Kidney tubule cell (primary cell): ENCODE measurements around the gene AMER1.
A peak's percentile ranks its signal among the peaks of the same experiment; 100 is the strongest.
"Not testable (repeated sequence)": the region's sequence is repeated elsewhere in the genome, so short reads cannot be mapped to it uniquely, and the experiment has no call there.

ENCODE experiments used
- DNase-seq: peaks from one replicate; pipeline ENCODE4 v3.0.0-alpha.2; 2018; ENCODE audit warnings: low spot score

Gene AMER1

GRCh38 chrX:64205441-64205734, at the start of gene AMER1:
TSS of gene AMER1 (minus strand) at chrX:64205708. CDS start at chrX:64193286, 12,422 bp downstream.
- no peak for DNase-seq

DNA sequence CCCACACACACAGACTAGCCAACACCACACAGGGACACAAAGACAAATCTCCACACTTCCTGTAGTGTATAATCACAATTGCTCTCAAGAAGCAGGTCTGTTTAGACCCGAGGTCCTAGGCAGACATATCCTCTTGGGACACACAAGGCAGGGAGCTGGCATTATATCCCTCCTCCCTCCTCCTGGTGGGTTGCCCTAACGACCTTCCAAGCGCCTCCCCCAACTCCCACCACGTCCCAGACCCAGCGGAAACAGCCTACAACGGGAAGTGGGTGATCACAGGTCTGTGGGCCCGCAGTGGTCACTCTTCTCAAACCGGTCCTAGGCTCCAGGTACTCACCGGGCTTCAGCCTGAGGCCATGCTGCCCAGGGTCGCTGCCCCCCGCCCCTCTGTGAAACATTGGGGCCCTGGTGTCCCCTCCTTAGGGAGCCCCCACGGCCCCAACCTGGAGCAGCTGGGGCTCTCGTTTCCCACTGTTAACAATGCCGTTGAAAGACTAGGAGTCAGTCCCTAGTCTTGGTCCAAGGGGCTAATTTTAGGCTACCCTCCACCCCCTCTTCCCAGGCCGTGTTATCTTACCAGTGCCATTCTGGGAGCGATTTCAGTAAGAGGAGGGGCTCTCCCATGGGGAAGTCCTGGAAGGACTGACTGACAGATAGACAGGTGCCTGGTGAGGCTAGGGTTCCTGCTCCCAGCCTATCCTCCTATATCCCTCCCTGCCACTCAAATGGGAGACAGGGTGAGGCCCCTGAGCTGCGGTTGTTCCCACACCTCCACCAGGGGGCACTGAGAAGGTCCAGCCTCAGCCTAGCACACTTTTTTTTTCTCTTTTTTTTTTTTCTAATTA, 24.8 kb upstream of the AMER1 start, which contains the start of gene ASB12:
TSS of gene ASB12 (minus strand) at position 485 of the 848 bp plus-strand sequence. CDS start 4,957 bp downstream, outside the sequence.
- DNase-seq, result no peak

- DNase-seq, result peak; percentile 4
Measured at GRCh38 chrX:64229154-64229553, 23.6 kb upstream of the AMER1 start.

- DNase-seq, result no peak
Measured at GRCh38 chrX:64218023-64218422, 12.5 kb upstream of the AMER1 start.

GRCh38 chrX:64213989-64214388, 8.5 kb upstream of the AMER1 start:
- not testable (repeated sequence) for DNase-seq

DNA sequence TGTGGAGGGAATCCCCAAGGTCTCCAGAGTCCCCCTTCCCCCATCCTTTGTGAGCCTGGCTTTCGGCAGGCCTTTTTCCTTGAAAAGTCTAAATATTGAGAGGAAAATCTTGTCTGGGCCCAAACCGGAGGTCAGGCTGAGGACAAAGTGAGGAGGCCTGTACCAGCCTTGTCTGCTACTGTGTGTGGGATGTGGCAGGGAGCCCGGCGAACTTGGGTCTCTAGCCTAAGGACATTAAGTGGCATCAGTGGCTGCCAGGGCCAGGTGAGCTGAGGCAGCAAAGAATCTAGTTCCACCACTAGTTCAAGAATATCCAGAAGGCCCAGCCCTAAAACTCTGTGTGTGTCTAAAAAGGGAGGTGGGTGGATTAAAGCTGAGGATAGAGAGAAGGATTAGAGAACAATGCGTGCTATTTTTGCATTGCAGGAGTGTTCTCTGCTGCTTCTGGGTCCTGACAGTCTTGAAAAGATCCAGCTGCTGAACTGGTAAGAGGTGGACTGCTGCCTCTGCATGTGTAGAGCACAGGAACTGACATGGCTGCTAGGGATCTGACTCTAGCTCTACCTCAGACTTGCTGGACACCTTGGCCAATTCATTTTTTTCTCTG, 1.2 kb upstream of the AMER1 start:
- peak; percentile 1 for DNase-seq

GRCh38 chrX:64205735-64206501, 410 bp upstream of the AMER1 start:
- DNase-seq, result peak; percentile 92

- DNase-seq, result peak; percentile 9
Measured at GRCh38 chrX:64204701-64205440, 637 bp downstream of the AMER1 start.

GRCh38 chrX:64204252-64204651, 1.3 kb downstream of the AMER1 start:
- peak; percentile 12 for DNase-seq

GRCh38 chrX:64202808-64203325, 2.6 kb downstream of the AMER1 start:
- DNase-seq, result peak; percentile 13

GRCh38 chrX:64198036-64198435, 7.5 kb downstream of the AMER1 start:
- DNase-seq, result no peak

GRCh38 chrX:64196606-64197005, 8.9 kb downstream of the AMER1 start:
- DNase-seq, result no peak

DNA sequence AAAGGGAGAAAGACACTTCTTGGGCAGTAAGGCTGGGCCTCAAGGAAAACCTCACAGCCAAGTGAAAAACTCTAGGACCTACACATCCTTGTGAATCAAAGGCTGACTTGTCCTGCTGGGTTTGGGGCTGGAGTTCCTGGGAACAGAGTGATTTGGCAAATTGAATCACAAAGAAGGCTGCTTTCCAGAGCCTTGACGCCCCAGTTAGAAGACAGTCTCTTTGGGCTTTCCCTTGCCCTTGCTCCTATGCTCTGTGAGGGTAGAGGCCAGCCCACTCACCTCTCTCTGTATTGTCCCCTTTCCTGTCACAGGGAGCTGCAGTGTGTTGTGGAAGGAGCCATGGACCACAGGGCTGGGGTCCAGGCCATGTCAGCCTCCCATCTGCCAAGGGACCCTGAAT, 9.6 kb downstream of the AMER1 start:
- DNase-seq, result no peak

- DNase-seq, result no peak
Measured at GRCh38 chrX:64192673-64193072, 12.8 kb downstream of the AMER1 start.

DNA sequence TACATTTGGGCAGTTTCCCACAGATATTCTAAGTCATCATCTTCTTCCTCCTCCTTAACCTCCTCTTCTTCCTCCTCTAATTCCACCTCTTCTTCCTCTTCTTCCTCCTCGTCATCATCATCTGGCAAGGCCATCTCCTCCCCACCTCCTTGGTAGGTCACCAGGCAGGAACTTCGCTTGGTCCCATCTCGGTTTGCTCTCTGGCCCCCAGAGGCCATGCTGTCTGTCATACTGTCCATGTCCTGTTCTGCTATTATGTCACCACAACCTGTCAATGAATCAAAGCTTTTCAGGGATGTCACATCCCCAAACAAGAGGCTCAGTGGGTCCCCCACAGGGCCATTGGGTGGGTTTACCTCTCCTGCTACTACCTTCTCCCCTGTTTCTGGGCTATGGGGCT, 13.5 kb downstream of the AMER1 start:
- no peak for DNase-seq

- DNase-seq, result no peak
Measured at GRCh38 chrX:64191281-64192010, 14.1 kb downstream of the AMER1 start.

DNA sequence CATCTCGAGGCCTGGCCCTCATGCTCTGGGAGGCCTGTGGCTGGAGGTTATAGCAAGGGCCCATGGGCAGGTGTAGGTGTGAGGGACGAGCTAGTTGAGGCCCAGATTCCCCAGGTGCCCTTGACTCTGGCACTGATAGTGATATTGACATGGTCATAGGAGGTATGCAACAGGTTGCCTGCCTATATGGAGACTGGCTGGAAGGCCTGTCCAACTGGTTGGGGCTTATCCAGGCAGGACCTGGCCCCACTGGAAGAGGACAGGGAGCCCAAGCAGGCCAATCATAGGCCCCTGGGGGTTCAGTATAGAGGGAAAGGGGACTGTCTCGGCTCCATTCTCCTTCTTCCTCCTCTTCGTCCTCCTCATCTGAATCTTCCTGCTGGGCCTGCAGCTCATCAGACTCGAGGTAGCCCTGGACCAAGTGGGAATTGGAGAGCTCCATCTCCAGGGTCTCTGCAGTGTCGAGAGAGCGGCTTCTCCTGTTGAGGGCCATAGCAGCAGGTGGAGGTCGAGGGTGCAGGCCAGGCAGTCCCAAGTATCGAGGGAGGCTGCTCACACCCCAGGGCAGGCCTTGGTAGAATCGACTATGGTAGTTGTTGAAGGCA, 15.3 kb downstream of the AMER1 start:
- no peak for DNase-seq

DNA sequence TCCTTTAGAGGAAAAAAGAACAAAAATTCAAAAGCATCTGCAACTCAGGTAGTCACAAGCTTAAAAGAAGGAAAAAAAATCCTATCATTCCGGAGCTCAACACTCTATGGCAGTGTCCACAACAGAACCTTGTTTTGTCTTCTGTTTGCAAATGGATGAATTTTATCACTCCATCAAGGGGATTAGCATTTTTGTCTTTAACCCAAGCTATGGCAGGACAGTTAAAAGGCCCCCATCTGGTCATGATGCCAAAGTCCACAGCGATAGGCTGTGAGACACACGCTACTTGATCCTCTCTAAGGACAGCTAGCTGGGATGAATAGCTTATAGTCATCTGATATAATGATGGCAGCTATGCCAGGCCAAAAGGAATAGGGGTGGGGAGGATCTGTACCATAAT, 16.6 kb downstream of the AMER1 start:
- no peak for DNase-seq

DNA sequence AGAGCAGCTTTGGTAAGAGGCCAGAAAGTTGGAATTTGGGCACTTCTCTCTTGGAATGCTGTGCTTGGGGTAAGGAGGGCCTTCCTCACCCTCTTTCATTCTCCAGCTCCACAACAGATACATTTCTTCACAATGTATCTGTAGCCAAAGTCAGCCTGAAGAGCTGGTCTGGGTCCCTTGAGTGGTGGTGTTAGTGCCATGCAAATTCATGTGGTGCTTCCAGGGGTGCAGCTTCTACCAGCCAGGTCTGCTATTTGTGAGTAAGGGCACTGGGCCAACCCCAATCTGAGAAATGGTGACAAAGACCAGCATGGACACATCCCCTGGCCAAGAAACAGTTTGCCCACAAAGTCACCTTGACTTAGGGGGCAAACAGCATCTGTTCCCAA, 17.8 kb downstream of the AMER1 start:
- no peak for DNase-seq

DNA sequence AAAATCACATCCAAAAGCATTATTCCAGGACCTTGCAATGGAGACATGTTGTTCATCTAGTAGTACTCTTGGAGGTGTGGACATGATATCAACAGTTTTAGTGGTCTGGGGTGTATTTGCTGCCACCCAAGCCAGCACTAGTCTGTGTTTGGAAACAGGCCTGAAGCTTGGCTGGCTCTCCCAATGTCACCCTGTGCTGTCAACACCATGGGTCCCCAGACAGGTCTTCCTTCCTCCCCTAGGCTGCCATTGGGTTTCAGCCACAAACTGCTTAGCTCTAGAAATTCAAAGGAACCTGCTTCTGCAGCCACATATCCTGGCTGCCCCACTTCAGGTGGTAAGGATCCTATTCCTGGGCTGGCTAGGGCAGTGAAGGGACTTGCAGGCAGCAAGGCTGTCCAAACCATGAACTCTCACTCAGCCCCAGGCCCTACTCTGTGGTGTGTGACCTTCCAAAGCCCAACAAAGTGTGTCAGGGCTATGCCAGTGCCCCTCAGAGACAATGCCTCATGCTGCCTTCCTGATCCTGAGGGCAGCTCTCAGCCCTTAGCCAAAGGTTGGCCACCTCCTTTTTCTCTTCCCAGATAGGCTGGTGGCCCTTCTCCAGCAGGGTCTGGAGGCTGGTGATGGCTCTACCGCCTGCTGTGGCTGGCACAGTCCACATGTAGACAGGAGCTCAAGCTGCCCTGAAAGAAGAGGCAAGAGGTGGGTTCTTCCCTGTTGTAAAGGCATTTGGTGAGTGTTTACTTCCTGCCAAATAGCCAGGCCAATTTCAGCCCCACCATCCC, 18.3 kb downstream of the AMER1 start:
- DNase-seq, result no peak
